GM12875 (cell line): ENCODE data around the gene FCHO1.

Source experiments
- H3K4me3 ChIP-seq: one replicate; pipeline ENCODE4 v1.5.1; 2011; ENCODE audit warnings: low read depth, low read length, control low read depth
- TF ChIP-seq, protein P1 (sequence below): IDR thresholded peaks from 2 replicates; pipeline ENCODE4 v1.5.1; 2011; ENCODE audit warnings: low read depth, mild to moderate bottlenecking, control low read depth, inconsistent platforms, low read length, moderate library complexity, borderline replicate concordance; ENCODE audit not compliant: insufficient read depth

FCHO1 gene

DNA sequence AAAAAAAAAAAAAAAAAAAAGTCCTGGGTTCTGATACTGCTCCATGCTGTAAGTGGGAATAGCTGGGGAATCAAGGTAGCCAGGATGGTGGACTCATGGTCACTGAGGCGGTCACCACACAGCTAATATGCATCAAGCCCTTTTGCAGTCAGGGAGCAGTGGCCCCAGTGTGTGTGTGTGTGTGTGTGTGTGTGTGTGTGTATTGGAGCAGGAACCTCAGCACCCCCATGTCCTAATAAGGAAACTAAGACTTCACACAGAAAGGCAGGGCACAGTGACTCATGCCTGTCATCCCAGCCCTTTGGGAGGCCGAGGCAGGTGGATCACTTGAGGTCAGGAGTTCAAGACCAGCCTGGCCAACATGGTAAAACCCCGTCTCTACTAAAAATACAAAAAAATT, 55.7 kb downstream of the FCHO1 start:
- TF ChIP-seq, protein P1, sequence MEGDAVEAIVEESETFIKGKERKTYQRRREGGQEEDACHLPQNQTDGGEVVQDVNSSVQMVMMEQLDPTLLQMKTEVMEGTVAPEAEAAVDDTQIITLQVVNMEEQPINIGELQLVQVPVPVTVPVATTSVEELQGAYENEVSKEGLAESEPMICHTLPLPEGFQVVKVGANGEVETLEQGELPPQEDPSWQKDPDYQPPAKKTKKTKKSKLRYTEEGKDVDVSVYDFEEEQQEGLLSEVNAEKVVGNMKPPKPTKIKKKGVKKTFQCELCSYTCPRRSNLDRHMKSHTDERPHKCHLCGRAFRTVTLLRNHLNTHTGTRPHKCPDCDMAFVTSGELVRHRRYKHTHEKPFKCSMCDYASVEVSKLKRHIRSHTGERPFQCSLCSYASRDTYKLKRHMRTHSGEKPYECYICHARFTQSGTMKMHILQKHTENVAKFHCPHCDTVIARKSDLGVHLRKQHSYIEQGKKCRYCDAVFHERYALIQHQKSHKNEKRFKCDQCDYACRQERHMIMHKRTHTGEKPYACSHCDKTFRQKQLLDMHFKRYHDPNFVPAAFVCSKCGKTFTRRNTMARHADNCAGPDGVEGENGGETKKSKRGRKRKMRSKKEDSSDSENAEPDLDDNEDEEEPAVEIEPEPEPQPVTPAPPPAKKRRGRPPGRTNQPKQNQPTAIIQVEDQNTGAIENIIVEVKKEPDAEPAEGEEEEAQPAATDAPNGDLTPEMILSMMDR: no peak
- H3K4me3 ChIP-seq: no peak overlapping the region

DNA sequence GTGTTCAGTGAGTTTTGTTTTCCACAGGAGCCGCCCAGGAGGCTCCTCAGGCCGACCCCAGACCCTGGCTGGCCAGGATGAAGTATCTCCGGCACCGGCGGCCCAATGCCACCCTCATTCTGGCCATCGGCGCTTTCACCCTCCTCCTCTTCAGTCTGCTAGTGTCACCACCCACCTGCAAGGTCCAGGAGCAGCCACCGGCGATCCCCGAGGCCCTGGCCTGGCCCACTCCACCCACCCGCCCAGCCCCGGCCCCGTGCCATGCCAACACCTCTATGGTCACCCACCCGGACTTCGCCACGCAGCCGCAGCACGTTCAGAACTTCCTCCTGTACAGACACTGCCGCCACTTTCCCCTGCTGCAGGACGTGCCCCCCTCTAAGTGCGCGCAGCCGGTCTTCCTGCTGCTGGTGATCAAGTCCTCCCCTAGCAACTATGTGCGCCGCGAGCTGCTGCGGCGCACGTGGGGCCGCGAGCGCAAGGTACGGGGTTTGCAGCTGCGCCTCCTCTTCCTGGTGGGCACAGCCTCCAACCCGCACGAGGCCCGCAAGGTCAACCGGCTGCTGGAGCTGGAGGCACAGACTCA, 56.5 kb downstream of the FCHO1 start:
- H3K4me3 ChIP-seq: no peak overlapping the region
- TF ChIP-seq, protein P1: no peak

DNA sequence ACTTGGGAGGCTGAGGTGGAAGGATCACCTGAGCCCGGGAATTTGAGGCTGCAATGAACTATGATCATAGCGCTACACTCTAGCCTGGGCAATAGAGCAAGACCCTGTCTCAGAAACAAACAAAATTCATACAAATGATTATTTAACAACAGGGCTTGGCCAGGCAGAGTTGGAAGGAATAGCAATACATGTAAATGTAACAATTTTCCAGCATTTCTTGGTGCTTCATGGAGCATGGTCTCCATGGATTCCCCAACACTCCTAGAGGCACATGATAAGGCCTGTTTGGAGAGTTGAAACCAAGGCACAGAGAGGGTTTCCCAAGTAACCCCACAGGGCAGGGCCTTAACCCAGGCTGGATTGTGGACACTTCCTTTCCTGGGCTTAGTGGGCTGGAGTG, 59.8 kb downstream of the FCHO1 start:
- H3K4me3 ChIP-seq: no peak overlapping the region
- TF ChIP-seq, protein P1: no peak

DNA sequence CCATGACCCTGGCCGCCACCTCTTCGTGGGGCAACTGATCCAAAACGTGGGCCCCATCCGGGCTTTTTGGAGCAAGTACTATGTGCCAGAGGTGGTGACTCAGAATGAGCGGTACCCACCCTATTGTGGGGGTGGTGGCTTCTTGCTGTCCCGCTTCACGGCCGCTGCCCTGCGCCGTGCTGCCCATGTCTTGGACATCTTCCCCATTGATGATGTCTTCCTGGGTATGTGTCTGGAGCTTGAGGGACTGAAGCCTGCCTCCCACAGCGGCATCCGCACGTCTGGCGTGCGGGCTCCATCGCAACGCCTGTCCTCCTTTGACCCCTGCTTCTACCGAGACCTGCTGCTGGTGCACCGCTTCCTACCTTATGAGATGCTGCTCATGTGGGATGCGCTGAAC, 60.4 kb downstream of the FCHO1 start:
- TF ChIP-seq, protein P1: no peak
- no peak overlapping the region for H3K4me3 ChIP-seq

DNA sequence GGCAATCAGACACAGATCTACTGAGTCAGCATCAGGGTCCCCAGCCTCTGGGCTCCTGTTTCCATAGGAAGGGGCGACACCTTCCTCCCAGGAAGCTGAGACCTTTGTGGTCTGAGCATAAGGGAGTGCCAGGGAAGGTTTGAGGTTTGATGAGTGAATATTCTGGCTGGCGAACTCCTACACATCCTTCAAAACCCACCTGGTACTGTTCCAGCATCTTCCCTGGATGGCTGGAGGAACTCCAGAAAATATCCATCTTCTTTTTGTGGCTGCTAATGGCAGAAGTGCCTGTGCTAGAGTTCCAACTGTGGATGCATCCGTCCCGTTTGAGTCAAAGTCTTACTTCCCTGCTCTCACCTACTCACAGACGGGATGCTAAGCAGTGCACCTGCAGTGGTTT, 60.8 kb downstream of the FCHO1 start:
- H3K4me3 ChIP-seq: no peak overlapping the region
- TF ChIP-seq, protein P1: no peak

DNA sequence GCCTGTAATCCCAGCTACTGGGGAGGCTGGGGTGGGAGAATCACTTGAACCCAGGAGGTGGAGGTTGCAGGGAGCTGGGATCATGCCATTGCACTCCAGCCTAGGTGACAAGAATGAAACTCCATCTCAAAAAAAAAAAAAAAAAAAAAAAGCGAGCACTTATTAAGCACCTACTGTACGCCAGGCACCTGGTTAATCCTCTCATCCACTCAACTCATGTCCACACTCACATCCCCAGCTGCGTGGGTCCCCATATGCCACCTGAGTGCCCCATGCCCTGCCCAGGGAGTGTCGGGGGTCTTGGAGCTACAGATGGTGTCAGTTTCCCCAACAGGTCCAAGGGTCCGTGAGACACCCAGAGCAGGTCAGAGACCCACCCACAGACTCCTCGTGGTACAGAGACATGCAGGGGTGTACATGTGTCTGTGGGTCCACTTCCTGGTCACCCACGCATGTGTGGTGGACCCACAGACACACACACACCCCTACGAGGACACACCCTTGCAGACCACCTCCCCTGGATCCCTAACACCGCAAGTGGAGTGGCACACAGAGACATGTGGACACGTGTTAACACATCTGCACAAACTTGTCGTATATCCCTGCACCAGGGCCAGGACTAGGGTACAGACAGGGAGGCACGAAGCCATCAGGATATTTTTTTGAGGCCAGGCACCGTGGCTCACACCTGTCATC, 66.5 kb downstream of the FCHO1 start:
- TF ChIP-seq, protein P1: no peak
- H3K4me3 ChIP-seq: no peak overlapping the region

DNA sequence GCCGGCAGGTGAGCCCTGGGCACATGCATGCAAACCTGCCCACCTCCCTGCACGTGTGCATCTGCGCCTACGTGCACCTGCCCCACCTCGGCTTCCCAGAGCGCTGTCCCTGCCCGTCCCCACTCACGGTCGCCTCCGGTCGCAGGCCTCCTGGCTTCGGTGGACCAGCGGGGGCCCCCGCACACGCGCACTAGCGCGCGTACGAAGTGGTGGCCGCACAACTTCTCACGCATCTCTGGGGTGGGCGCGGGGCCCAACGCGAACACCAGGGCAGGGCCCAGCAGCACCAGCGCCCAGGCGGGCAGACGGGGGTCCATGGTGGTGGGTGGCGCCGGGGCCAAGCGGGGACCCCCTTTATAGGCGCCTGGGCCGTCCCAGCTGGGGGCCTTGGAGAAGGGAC, 69.9 kb downstream of the FCHO1 start, which contains the start of gene INSL3:
TSS of gene INSL3 (minus strand) at position 330 of the 400 bp plus-strand sequence. CDS start at position 317, 13 bp downstream.
- TF ChIP-seq, protein P1: no peak
- H3K4me3 ChIP-seq: no peak within 1 kb of the TSS
